Ramos (cell line): ENCODE data around the gene KCNC2.

Experiments
- in situ Hi-C: fragments of 300-500 bp; cut with MboI; formaldehyde crosslinking; loops from one replicate; pipeline ENCODE4 v1.14.3; 2022; ENCODE audit warnings: low sequenced_read_pairs; ENCODE audit not compliant: unreplicated experiment

KCNC2 gene

GRCh38 chr12:75081305-75081704, 128.3 kb downstream of the KCNC2 start:
- in situ Hi-C loops, result no loop called here

- in situ Hi-C loops, result no loop called here
Observed at GRCh38 chr12:75080582-75080981, 129.1 kb downstream of the KCNC2 start.

GRCh38 chr12:75065482-75065881, 144.2 kb downstream of the KCNC2 start:
- in situ Hi-C loops, result no loop called here

GRCh38 chr12:75062691-75063090, 146.9 kb downstream of the KCNC2 start:
- in situ Hi-C loops, result no loop called here

- in situ Hi-C loops, result no loop called here
Observed at GRCh38 chr12:75058228-75058627, 151.4 kb downstream of the KCNC2 start.

GRCh38 chr12:75048767-75049166, 160.9 kb downstream of the KCNC2 start:
- in situ Hi-C loops, result no loop called here

- in situ Hi-C loops, result no loop called here
Observed at GRCh38 chr12:75047885-75048525, 161.6 kb downstream of the KCNC2 start.

GRCh38 chr12:75042125-75042524, 167.5 kb downstream of the KCNC2 start:
- in situ Hi-C loops, result no loop called here

- in situ Hi-C loops, result no loop called here
Observed at GRCh38 chr12:75041472-75041871, 168.2 kb downstream of the KCNC2 start.

- in situ Hi-C loops, result no loop called here
Observed at GRCh38 chr12:75020068-75020557, 189.5 kb downstream of the KCNC2 start.

- in situ Hi-C loops, result no loop called here
Observed at GRCh38 chr12:75011120-75011519, 198.5 kb downstream of the KCNC2 start.

- in situ Hi-C loops, result no loop called here
Observed at GRCh38 chr12:75007133-75007532, 202.5 kb downstream of the KCNC2 start.

- in situ Hi-C loops, result no loop called here
Observed at GRCh38 chr12:75000120-75000519, 209.5 kb downstream of the KCNC2 start.

GRCh38 chr12:74999474-74999873, 210.2 kb downstream of the KCNC2 start:
- in situ Hi-C loops, result no loop called here
